Esophagus muscularis mucosa (tissue), 4 donors: ENCODE measurements around the gene FAM76A. TPM values are rescaled to one million over a fixed set of nuclear protein-coding genes. Genes with fewer than 3 reads are reported as not detected.

Source experiments
- DNase-seq: peaks from one replicate; pipeline ENCODE4 v3.0.0-alpha.2; 2017; ENCODE audit errors: extremely low spot score
- H3K27ac ChIP-seq, 4 donors: fragments of 200-600 bp; sonication (generic); replicated peaks in 1 of 4; 1 replicate in 3 of 4; 2 replicates in 1 of 4; pipeline ENCODE4 v1.5.1; 2016 to 2019; ENCODE audit warnings: mild to moderate bottlenecking in 1 of 4
- H3K27me3 ChIP-seq, 4 donors: fragments of 200-600 bp; sonication (generic); one replicate each; pipeline versions ENCODE4 v1.5.1 to v1.6.0; 2016 to 2019
- H3K36me3 ChIP-seq, 4 donors: fragments of 200-600 bp; sonication (generic); one replicate each; pipeline ENCODE4 v1.5.1; 2016 to 2019
- H3K4me1 ChIP-seq, 4 donors: fragments of 200-600 bp; sonication (generic); one replicate each; pipeline ENCODE4 v1.5.1; 2016 to 2019
- H3K4me3 ChIP-seq, 4 donors: fragments of 200-600 bp; sonication (generic); 1 replicate in 2 of 4; 2 replicates in 2 of 4; pipeline ENCODE4 v1.5.1; 2016 to 2019; ENCODE audit warnings: mild to moderate bottlenecking in 4 of 4, moderate library complexity in 1 of 4
- H3K9me3 ChIP-seq, 4 donors: fragments of 200-600 bp; sonication (generic); 1 replicate in 3 of 4; 2 replicates in 1 of 4; pipeline ENCODE4 v1.5.1; 2016 to 2019
- CTCF ChIP-seq, 3 experiments: fragments of 200-600 bp in 2 of 3; fragments of 450-650 bp in 1 of 3; sonication (generic) in 2 of 3; IDR thresholded peaks; one replicate each; pipeline ENCODE4 v1.5.1; 2017 to 2019; ENCODE audit warnings: antibody characterized with exemption in 3 of 3, mild to moderate bottlenecking in 2 of 3, moderate library complexity in 1 of 3
- EP300 ChIP-seq: sonication (generic); formaldehyde crosslinking; IDR thresholded peaks from one replicate; pipeline ENCODE4 v1.6.1; 2017; ENCODE audit warnings: antibody characterized with exemption
- POLR2A ChIP-seq: fragments of 450-650 bp; IDR thresholded peaks from one replicate; pipeline ENCODE4 v1.6.1; 2017; ENCODE audit warnings: antibody characterized with exemption, moderate library complexity, mild to moderate bottlenecking, low read depth
- POLR2AphosphoS5 ChIP-seq, 2 donors: sonication (generic); formaldehyde crosslinking; IDR thresholded peaks; one replicate each; pipeline ENCODE4 v1.6.1; 2017; ENCODE audit warnings: antibody characterized with exemption in 2 of 2
- WGBS: methylation state at CpG from one replicate; pipeline ENCODE4 v1.1.5; 2018; 5-methylcytosine and 5-hydroxymethylcytosine counted together
- intact Hi-C: fragments of 100-400 bp; cut with DNase I; formaldehyde crosslinking; loops from one replicate; pipeline ENCODE4 v1.15.1; 2023
- small RNA-seq, 3 donors: library from RNA; depleted of rRNA; stranded (forward); fragments of <200 nt; gene quantifications; one replicate each; pipeline ENCODE3, GENCODE V24; 2016
- total RNA-seq, 4 donors: library from RNA; depleted of rRNA; stranded (reverse); fragments of >200 nt; gene quantifications; one replicate each; pipeline versions ENCODE4 v1.1.0 to v1.2.1, GENCODE V29; 2016

FAM76A gene
- total RNA-seq, 4 donors from 2014 or later: 15.6 to 17.4 (median 16.6) TPM

DNA sequence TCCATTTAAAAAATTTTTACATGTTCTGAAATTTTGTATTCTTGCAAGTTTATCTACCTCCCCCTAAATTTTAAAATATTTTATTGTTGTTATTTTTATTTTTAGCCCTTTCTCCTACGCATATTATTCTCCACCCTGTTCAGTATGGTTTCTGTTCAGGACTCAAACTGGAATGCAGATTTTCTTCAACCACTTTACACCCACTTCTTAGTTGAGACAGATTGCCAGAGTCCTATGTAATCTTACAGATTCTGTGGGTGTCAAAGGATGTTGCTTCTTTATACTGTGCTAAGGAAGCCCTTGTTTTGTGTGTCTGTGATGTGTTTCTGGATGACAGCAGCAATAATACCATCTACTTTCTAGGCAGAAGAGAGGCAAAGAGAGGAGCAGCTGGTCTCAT, 84.1 kb downstream of the FAM76A start:
- no peak for DNase-seq
- Histone ChIP-seq H3K27me3 (no peaks in the 10 kb centered on the region), H3K27ac (no peak overlapping the region), H3K4me1 (no peaks in the 10 kb centered on the region), H3K4me3 (no peak overlapping the region), H3K36me3 (peaks cover 13 to 73% (median 59%) of the 10 kb centered on the region in 4 donors), H3K9me3 (no peaks in the 10 kb centered on the region)
- intact Hi-C loops: no loop called here
- WGBS: 97% methylated on average over 1 of the region's 1 CpG
- TF ChIP-seq EP300 (no peak), POLR2AphosphoS5 (IDR thresholded peaks at IDR 0.05) (no peak), CTCF (IDR thresholded peaks at IDR 0.05) (no peak)

DNA sequence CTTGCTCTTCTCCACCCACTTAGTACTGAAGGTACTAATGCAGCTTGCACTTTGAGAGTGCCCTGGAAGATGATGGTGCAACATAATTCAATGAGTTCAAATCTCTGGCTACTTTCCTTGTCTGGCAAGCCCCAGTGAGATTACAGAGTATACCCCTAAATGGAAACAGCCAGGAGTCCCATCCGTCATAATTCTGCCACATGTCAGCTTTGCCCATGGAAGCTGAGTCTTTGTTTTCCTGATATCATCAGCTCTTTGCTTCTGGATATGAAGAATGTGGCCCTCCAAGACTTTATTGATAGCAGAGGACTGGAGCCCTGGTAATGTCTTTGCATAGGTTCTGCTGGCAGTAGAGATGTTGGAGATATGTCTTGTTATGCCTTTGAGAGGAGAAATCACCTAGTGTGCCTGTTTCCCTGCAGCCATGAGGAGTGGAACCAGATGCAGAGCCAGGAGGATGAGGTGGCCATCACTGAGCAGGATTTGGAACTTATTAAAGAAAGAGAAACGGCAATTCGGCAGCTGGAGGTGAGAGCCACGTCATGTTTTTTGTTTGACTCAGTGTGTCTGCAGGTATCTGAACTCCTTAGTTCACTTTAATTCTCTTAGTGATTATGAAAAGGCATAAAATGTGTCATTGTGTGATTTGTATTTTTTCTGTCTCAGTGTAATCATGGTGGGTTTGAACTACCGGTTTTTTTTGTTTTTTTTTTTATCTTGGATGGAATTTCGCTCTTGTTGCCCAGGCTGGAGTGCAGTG, 86.2 kb downstream of the FAM76A start:
- H3K36me3 ChIP-seq: peaks cover 13 to 71% (median 57%) of the 10 kb centered on the region in 4 donors
- no peak for DNase-seq

More for the DNA sequence above, 86.2 kb downstream of the FAM76A start:
- Histone ChIP-seq H3K27ac (no peak overlapping the region), H3K4me3 (no peak overlapping the region), H3K4me1 (peaks cover 0 to 4% (median 2%) of the 10 kb centered on the region in 4 donors), H3K9me3 (no peaks in the 10 kb centered on the region), H3K27me3 (no peaks in the 10 kb centered on the region)
- WGBS: 94% methylated on average over 6 of the region's 6 CpGs
- TF ChIP-seq CTCF (IDR thresholded peaks at IDR 0.05): no peak
- no peak for TF ChIP-seq POLR2A
- no peak for TF ChIP-seq POLR2AphosphoS5 (IDR thresholded peaks at IDR 0.05)
- no peak for TF ChIP-seq EP300
- intact Hi-C loops: no loop called here

Small RNA genes within 50 kb of the gene (small RNA-seq; reads per million reads assigned to genes)
- gene AL020997.2: 0 reads per million in 3 donors
- gene RNU6-424P: 0 reads per million in 3 donors

Other genes starting within 250 kb of the FAM76A start
- 100 to 1,000 TPM in 2 of 4 donors, 10 to 100 TPM in 2; 78.5 to 141 (median 101) TPM for gene WASF2, start 235.8 kb upstream of the FAM76A start, total RNA-seq
- 10 to 100 TPM; 14.7 to 54.3 (median 35.4) TPM for gene AHDC1, start 121.8 kb upstream of the FAM76A start, total RNA-seq
- gene FGR, start 90.8 kb upstream of the FAM76A start, total RNA-seq: 10 to 100 TPM; 12.0 to 32.1 (median 12.6) TPM
- gene IFI6, start 53.8 kb upstream of the FAM76A start, total RNA-seq: 10 to 100 TPM; 33.2 to 86.3 (median 70.2) TPM
- gene STX12, start 47.3 kb downstream of the FAM76A start, total RNA-seq: 10 to 100 TPM; 44.0 to 76.7 (median 56.1) TPM
- gene PPP1R8, start 104.8 kb downstream of the FAM76A start, total RNA-seq: 10 to 100 TPM; 33.2 to 51.6 (median 42.0) TPM
- gene THEMIS2, start 146.6 kb downstream of the FAM76A start, total RNA-seq: 10 to 100 TPM in 3 of 4 donors, 1 to 10 TPM in 1; 9.6 to 36.4 (median 24.6) TPM
- gene RPA2, start 188.6 kb downstream of the FAM76A start, total RNA-seq: 10 to 100 TPM; 21.2 to 41.5 (median 30.6) TPM
- gene SMPDL3B, start 209.0 kb downstream of the FAM76A start, total RNA-seq: under 1 TPM in 2 of 4 donors, not detected in 2; 0.23 to 0.58 TPM
- 10 to 100 TPM in 1 of 4 donors, 1 to 10 TPM in 3; 4.1 to 12.2 (median 6.8) TPM for gene XKR8, start 234.0 kb downstream of the FAM76A start, total RNA-seq